ENCODE measurements around the gene TGM2.

The TGM2 gene

GRCh38 chr20:38127920-38128528 is 37.0 kb downstream of the TGM2 start:
- H3K4me3 ChIP-seq (ENCODE audit: low read depth, low read length) = no peak overlapping the region
- DNase-seq (ENCODE audit: low read depth) = no peak
- TF ChIP-seq CTCF (IDR thresholded peaks at IDR 0.05; ENCODE audit: control insufficient read depth, extremely low read depth, insufficient read depth) = no peak

- no peak overlapping the region for H3K4me3 ChIP-seq (ENCODE audit: low read depth, low read length)
- DNase-seq (ENCODE audit: low read depth) = no peak
- no peak for TF ChIP-seq CTCF (IDR thresholded peaks at IDR 0.05; ENCODE audit: control insufficient read depth, extremely low read depth, insufficient read depth)
Observed at GRCh38 chr20:38126932-38127621, 38.0 kb downstream of the TGM2 start.

- no peak for TF ChIP-seq CTCF (IDR thresholded peaks at IDR 0.05; ENCODE audit: control insufficient read depth, extremely low read depth, insufficient read depth)
- no peak for DNase-seq (ENCODE audit: low read depth)
- no peak overlapping the region for H3K4me3 ChIP-seq (ENCODE audit: low read depth, low read length)
Observed at GRCh38 chr20:38126146-38126921, 38.7 kb downstream of the TGM2 start.

GRCh38 chr20:38125157-38126056 is 39.7 kb downstream of the TGM2 start:
- no peak overlapping the region for H3K4me3 ChIP-seq (ENCODE audit: low read depth, low read length)
- no peak for TF ChIP-seq CTCF (IDR thresholded peaks at IDR 0.05; ENCODE audit: control insufficient read depth, extremely low read depth, insufficient read depth)
- DNase-seq (ENCODE audit: low read depth) = peak; percentile 48

- TF ChIP-seq CTCF (IDR thresholded peaks at IDR 0.05; ENCODE audit: control insufficient read depth, extremely low read depth, insufficient read depth) = no peak
- H3K4me3 ChIP-seq (ENCODE audit: low read depth, low read length) = no peak overlapping the region
- no peak for DNase-seq (ENCODE audit: low read depth)
Observed at GRCh38 chr20:38123021-38123587, 42.0 kb downstream of the TGM2 start.

- no peak for TF ChIP-seq CTCF (IDR thresholded peaks at IDR 0.05; ENCODE audit: control insufficient read depth, extremely low read depth, insufficient read depth)
- no peak for DNase-seq (ENCODE audit: low read depth)
- H3K4me3 ChIP-seq (ENCODE audit: low read depth, low read length) = no peak overlapping the region
Observed at GRCh38 chr20:38121741-38122140, 43.3 kb downstream of the TGM2 start.

Measured in LNCaP clone FGC (cell line).